ENCODE data around the gene TMEM253. TPM values are rescaled to one million over a fixed set of nuclear protein-coding genes. Genes with fewer than 3 reads are reported as not detected.

Gene TMEM253
- total RNA-seq, 1 donor from 2014 or later, result 0.19 TPM

GRCh38 chr14:21086908-21087293 is 14.0 kb upstream of the TMEM253 start:
- Histone ChIP-seq H3K9me3 (replicated peaks) (no peaks in the 10 kb centered on the region), H3K4me1 (peaks cover 11% of the 10 kb centered on the region), H3K4me3 (no peak overlapping the region), H3K27ac (replicated peaks) (peak overlapping the region; percentile 27), H3K36me3 (peaks cover 91% of the 10 kb centered on the region), H3K27me3 (ENCODE audit: low read depth) (no peaks in the 10 kb centered on the region)
- no peak for TF ChIP-seq CTCF (IDR thresholded peaks at IDR 0.05; ENCODE audit: borderline replicate concordance)
- DNase-seq, result no peak
- intact Hi-C loops (cut with micrococcal nuclease), result no loop called here

GRCh38 chr14:21087294-21088091 is 13.4 kb upstream of the TMEM253 start:
- no peak for DNase-seq
- intact Hi-C loops (cut with micrococcal nuclease), result no loop called here
- H3K4me3 ChIP-seq, result no peak overlapping the region
- TF ChIP-seq CTCF (IDR thresholded peaks at IDR 0.05; ENCODE audit: borderline replicate concordance), result no peak
- H3K9me3 ChIP-seq (replicated peaks), result no peaks in the 10 kb centered on the region
- H3K27ac ChIP-seq (replicated peaks), result peak overlapping the region; percentile 27
- H3K4me1 ChIP-seq, result peaks cover 16% of the 10 kb centered on the region
- peaks cover 90% of the 10 kb centered on the region for H3K36me3 ChIP-seq
- no peaks in the 10 kb centered on the region for H3K27me3 ChIP-seq (ENCODE audit: low read depth)

GRCh38 chr14:21088687-21089086 is 12.2 kb upstream of the TMEM253 start:
- no peaks in the 10 kb centered on the region for H3K27me3 ChIP-seq (ENCODE audit: low read depth)
- H3K36me3 ChIP-seq, result peaks cover 83% of the 10 kb centered on the region
- no peak overlapping the region for H3K4me3 ChIP-seq
- no peak for DNase-seq
- intact Hi-C loops (cut with micrococcal nuclease), result no loop called here
- H3K4me1 ChIP-seq, result peaks cover 21% of the 10 kb centered on the region
- TF ChIP-seq CTCF (IDR thresholded peaks at IDR 0.05; ENCODE audit: borderline replicate concordance), result no peak
- H3K9me3 ChIP-seq (replicated peaks), result no peaks in the 10 kb centered on the region
- no peak overlapping the region for H3K27ac ChIP-seq (replicated peaks)

GRCh38 chr14:21089271-21089670 is 11.6 kb upstream of the TMEM253 start:
- peaks cover 78% of the 10 kb centered on the region for H3K36me3 ChIP-seq
- no peak for TF ChIP-seq CTCF (IDR thresholded peaks at IDR 0.05; ENCODE audit: borderline replicate concordance)
- DNase-seq, result no peak
- H3K27ac ChIP-seq (replicated peaks), result no peak overlapping the region
- peaks cover 26% of the 10 kb centered on the region for H3K4me1 ChIP-seq
- intact Hi-C loops (cut with micrococcal nuclease), result no loop called here
- H3K4me3 ChIP-seq, result no peak overlapping the region
- H3K27me3 ChIP-seq (ENCODE audit: low read depth), result no peaks in the 10 kb centered on the region
- no peaks in the 10 kb centered on the region for H3K9me3 ChIP-seq (replicated peaks)

- Histone ChIP-seq H3K9me3 (replicated peaks) (no peaks in the 10 kb centered on the region), H3K4me3 (no peak overlapping the region), H3K27ac (replicated peaks) (no peak overlapping the region), H3K4me1 (peaks cover 23% of the 10 kb centered on the region), H3K36me3 (peaks cover 72% of the 10 kb centered on the region), H3K27me3 (ENCODE audit: low read depth) (no peaks in the 10 kb centered on the region)
- intact Hi-C loops (cut with micrococcal nuclease), result no loop called here
- TF ChIP-seq CTCF (IDR thresholded peaks at IDR 0.05; ENCODE audit: borderline replicate concordance), result no peak
- DNase-seq, result no peak
Measured at GRCh38 chr14:21089877-21090193, 11.0 kb upstream of the TMEM253 start.

All from left ventricle myocardium inferior (tissue), 1 donor.